Progenitor cell of endocrine pancreas (in vitro differentiated cells): Measurements from ENCODE around the gene ACRV1. TPM values are rescaled to one million over a fixed set of nuclear protein-coding genes. Genes with fewer than 3 reads are reported as not detected.
"Not testable (repeated sequence)": the region's sequence is repeated elsewhere in the genome, so short reads cannot be mapped to it uniquely, and the experiment has no call there.

Source experiments
- DNase-seq: peaks from one replicate; pipeline ENCODE4 v3.0.0; 2021; ENCODE audit warnings: low spot score; ENCODE audit not compliant: unreplicated experiment
- H3K27ac Mint-ChIP-seq: 2 replicates; pipeline ENCODE4 v1.8.0; 2021; ENCODE audit warnings: mild to moderate bottlenecking, moderate library complexity, mixed read lengths
- H3K27me3 Mint-ChIP-seq: 2 replicates; pipeline ENCODE4 v1.8.0; 2021; ENCODE audit warnings: mixed read lengths
- H3K36me3 Mint-ChIP-seq: 2 replicates; pipeline ENCODE4 v1.8.0; 2022; ENCODE audit warnings: mixed read lengths; ENCODE audit not compliant: insufficient read depth
- H3K4me1 Mint-ChIP-seq: 2 replicates; pipeline ENCODE4 v1.8.0; 2021; ENCODE audit warnings: low read depth, mixed read lengths
- H3K4me3 Mint-ChIP-seq: 2 replicates; pipeline ENCODE4 v1.8.0; 2021; ENCODE audit warnings: low read depth, mild to moderate bottlenecking, moderate library complexity, mixed read lengths
- H3K9me3 Mint-ChIP-seq: 2 replicates; pipeline ENCODE4 v1.8.0; 2021; ENCODE audit warnings: low read depth, mixed read lengths
- long read RNA-seq: library from polyadenylated mRNA; unstranded; transcript quantifications from one replicate; pipeline ENCODE4 v2.0.0, GENCODE V29; 2020
- total RNA-seq: library from RNA; stranded (reverse); gene quantifications from 2 replicates; pipeline ENCODE4 v1.2.1, GENCODE V29; 2021
- TF ChIP-seq, protein P1 (sequence below): fragments of 200-600 bp; sonication (generic); IDR thresholded peaks from one replicate; pipeline ENCODE4 v1.5.0; 2021; ENCODE audit warnings: antibody characterized with exemption, mild to moderate bottlenecking; ENCODE audit not compliant: unreplicated experiment

The ACRV1 gene, protein sequence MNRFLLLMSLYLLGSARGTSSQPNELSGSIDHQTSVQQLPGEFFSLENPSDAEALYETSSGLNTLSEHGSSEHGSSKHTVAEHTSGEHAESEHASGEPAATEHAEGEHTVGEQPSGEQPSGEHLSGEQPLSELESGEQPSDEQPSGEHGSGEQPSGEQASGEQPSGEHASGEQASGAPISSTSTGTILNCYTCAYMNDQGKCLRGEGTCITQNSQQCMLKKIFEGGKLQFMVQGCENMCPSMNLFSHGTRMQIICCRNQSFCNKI
- total RNA-seq: 0.50 and 0.55 TPM in 2 replicates
- long read RNA-seq, partial matches to known transcripts: 0 of 2 reads
- long read RNA-seq, other reads (novel, unspliced or antisense): 2 of 2 reads

DNA sequence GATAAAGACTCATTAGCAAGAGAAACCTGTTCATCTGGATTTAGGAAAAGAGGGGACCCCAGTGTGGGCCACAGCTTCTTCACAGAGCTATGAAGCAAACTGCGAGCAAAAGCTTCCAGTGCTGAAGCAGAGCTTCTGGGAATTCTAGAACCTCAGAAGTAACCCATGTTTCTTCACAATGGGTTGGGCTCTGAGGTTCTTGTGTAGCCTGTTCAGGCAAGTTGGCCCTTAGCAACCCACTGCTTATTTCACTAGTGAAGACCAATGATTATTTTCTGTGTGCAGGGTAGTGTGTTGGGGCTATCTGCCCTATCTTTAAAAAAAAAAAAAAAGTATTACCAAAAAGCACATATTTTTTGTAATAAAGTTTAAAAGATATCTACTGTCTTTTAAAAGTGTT, at the start of gene ACRV1:
Gene ACRV1, minus strand, starts transcription at position 101 of the 400 bp plus-strand sequence. Its CDS starts 67 bp downstream, at position 34.
- Mint-ChIP-seq H3K4me1 (peaks cover 26% of the 10 kb centered on the region), H3K27me3 (peaks cover 3% of the 10 kb centered on the region), H3K27ac (peak within 1 kb of the TSS; percentile 79), H3K9me3 (no peaks in the 10 kb centered on the region), H3K4me3 (no peak within 1 kb of the TSS), H3K36me3 (peaks cover 13% of the 10 kb centered on the region)
- DNase-seq: no peak
- TF ChIP-seq, protein P1, sequence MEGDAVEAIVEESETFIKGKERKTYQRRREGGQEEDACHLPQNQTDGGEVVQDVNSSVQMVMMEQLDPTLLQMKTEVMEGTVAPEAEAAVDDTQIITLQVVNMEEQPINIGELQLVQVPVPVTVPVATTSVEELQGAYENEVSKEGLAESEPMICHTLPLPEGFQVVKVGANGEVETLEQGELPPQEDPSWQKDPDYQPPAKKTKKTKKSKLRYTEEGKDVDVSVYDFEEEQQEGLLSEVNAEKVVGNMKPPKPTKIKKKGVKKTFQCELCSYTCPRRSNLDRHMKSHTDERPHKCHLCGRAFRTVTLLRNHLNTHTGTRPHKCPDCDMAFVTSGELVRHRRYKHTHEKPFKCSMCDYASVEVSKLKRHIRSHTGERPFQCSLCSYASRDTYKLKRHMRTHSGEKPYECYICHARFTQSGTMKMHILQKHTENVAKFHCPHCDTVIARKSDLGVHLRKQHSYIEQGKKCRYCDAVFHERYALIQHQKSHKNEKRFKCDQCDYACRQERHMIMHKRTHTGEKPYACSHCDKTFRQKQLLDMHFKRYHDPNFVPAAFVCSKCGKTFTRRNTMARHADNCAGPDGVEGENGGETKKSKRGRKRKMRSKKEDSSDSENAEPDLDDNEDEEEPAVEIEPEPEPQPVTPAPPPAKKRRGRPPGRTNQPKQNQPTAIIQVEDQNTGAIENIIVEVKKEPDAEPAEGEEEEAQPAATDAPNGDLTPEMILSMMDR: no peak

DNA sequence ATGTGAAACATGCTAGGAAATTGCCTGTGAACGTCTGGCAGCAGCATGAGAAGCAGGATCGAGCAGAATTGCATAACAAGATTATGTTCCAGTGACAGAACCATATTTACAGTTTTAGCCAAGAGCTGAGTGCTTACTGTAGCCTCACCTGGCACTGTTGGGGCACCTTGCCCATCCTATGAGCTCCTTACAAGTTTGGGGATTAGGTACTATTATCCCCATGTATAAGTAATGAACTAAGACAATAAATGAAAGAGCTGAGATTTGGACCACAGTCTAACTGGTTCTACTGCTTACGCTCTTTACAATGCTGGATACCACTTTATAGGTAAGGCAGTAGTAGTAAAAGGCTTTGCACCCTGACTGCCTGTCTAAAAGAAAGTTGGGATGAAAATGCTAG, 48.3 kb upstream of the ACRV1 start:
- no peak overlapping the region for H3K4me3 Mint-ChIP-seq

DNA sequence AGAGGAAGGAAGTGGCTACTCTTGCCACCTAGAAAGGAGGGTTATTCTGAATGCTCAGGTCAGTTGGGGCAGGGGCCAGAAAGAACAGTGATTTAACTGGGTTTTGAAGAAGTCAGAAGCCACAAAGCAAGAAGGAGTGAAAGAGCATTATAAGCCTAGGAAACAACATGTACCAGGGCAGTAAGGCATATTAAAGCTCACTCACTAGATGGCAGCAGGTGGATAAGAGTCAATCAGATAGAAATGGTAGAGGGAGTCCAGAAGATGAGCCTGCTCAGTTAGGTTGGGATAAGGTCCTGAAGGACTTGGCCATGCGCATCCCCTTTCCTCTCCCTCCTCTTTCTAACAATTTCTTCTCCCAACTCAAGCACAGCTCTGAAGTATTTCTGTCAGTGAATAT, 43.5 kb upstream of the ACRV1 start:
- Mint-ChIP-seq H3K27ac (no peak overlapping the region), H3K36me3 (no peaks in the 10 kb centered on the region), H3K9me3 (no peaks in the 10 kb centered on the region), H3K4me3 (no peak overlapping the region), H3K27me3 (peaks cover 5% of the 10 kb centered on the region), H3K4me1 (peaks cover 7% of the 10 kb centered on the region)
- TF ChIP-seq, protein P1: peak; percentile 13
- no peak for DNase-seq

More for the DNA sequence above, 48.3 kb upstream of the ACRV1 start:
- TF ChIP-seq, protein P1: no peak
- Mint-ChIP-seq H3K27me3 (no peaks in the 10 kb centered on the region), H3K27ac (no peak overlapping the region), H3K36me3 (no peaks in the 10 kb centered on the region), H3K9me3 (peaks cover 2% of the 10 kb centered on the region), H3K4me1 (peaks cover 1% of the 10 kb centered on the region)
- no peak for DNase-seq

DNA sequence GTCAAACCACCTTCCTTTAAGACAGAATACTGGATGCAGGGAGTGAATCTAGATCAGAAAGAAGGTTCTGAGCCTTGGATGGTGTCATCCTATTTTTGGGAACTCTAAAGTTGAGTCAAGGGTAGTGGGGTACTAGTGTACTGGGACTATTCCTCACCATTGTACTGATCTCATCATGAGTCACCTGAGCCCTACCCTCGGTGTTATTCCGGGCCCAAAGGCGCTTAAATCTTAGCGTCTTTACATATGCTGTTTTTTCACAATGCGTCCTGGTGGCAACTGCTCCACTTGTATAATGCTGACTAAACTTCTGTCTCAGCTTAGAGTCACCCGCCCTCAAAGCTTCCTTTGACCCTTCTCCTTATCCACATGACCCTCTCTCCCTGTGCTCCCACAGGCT, 40.1 kb upstream of the ACRV1 start:
- H3K9me3 Mint-ChIP-seq: no peaks in the 10 kb centered on the region
- no peak overlapping the region for H3K4me3 Mint-ChIP-seq
- TF ChIP-seq, protein P1: no peak
- H3K27me3 Mint-ChIP-seq: peaks cover 5% of the 10 kb centered on the region
- H3K36me3 Mint-ChIP-seq: no peaks in the 10 kb centered on the region
- no peak for DNase-seq
- no peak overlapping the region for H3K27ac Mint-ChIP-seq
- H3K4me1 Mint-ChIP-seq: peaks cover 7% of the 10 kb centered on the region

DNA sequence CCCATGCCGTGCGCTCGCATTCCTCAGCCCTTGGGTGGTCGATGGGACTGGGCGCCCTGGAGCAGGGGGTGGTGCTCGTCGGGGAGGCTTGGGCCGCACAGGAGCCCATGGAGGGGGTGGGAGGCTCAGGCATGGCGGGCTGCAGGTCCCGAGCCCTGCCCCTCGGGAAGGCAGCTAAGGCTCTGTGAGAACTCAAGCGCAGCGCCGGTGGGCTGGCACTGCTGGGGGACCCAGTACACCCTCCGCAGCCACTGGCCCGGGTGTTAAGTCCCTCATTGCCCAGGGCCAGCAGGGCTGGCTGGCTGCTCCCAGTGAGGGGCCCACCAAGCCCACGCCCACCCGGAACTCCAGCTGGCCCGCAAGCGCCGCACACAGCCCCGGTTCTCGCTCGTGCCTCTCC, 24.0 kb upstream of the ACRV1 start:
- not testable (repeated sequence) for DNase-seq, H3K27me3 Mint-ChIP-seq

More for the DNA sequence above, 24.0 kb upstream of the ACRV1 start:
- H3K4me1 Mint-ChIP-seq, H3K36me3 Mint-ChIP-seq, H3K4me3 Mint-ChIP-seq, H3K27ac Mint-ChIP-seq: not testable (repeated sequence)
- H3K9me3 Mint-ChIP-seq: peaks cover 16% of the 10 kb centered on the region
